A673 (cell line): Measurements from ENCODE around the gene LNP1.

Experiments
- EZH2 ChIP-seq: fragments of 200-600 bp; sonication (generic); IDR thresholded peaks from 2 replicates; pipeline ENCODE4 v1.6.1; 2017; ENCODE audit warnings: borderline replicate concordance, low read depth, mild to moderate bottlenecking, mixed read lengths, antibody characterized with exemption, low read length; ENCODE audit not compliant: poor library complexity, severe bottlenecking
- TF ChIP-seq, protein P1 (sequence below): fragments of 300-800, 200-600 bp; sonication (generic); conservative IDR thresholded peaks from 2 replicates; pipeline ENCODE4 v1.5.1; 2017; ENCODE audit warnings: low read depth, mild to moderate bottlenecking, antibody characterized with exemption, low read length, moderate library complexity, mixed read lengths

DNA sequence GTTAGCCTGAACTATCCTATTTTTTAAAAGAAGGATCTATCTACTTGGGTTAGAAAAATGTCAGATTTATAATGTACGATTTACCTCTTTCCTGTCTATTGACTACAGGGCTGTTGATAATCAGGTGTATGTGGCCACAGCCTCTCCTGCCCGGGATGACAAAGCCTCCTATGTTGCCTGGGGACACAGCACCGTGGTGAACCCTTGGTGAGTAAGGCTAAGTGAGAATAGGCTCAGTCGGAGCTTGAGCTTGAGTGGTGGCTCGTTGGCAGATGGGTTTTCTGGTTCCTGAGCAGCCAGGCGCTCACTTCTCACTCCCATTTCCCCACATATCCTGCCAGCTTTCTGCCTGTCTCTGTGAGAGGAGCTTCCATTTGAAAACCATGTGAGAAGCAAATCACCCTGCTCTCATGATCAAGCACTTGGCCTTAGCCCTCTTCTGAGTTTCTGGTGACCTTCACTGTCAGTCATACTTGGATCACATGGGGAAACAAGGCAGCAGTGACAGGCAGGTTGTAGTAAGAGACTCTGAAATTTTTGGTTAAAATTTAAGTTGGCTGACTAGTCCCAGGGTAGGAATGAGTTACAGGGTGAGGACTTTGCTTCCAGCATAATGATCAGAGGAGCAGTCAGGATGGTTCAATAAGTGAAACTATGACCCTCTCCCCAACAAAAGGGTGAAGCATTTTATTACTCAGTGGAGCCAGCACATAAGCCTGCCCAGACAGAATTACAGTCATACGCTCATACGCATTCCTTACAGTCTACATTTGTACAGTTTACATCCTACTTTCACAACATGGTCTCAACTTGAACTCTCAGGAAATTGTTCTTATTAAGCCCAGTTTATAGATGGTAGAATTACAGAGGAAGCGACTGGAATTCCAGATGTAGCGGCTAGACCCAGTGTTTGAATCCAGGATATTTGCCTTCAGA, 48.8 kb upstream of the LNP1 start:
- TF ChIP-seq, protein P1, sequence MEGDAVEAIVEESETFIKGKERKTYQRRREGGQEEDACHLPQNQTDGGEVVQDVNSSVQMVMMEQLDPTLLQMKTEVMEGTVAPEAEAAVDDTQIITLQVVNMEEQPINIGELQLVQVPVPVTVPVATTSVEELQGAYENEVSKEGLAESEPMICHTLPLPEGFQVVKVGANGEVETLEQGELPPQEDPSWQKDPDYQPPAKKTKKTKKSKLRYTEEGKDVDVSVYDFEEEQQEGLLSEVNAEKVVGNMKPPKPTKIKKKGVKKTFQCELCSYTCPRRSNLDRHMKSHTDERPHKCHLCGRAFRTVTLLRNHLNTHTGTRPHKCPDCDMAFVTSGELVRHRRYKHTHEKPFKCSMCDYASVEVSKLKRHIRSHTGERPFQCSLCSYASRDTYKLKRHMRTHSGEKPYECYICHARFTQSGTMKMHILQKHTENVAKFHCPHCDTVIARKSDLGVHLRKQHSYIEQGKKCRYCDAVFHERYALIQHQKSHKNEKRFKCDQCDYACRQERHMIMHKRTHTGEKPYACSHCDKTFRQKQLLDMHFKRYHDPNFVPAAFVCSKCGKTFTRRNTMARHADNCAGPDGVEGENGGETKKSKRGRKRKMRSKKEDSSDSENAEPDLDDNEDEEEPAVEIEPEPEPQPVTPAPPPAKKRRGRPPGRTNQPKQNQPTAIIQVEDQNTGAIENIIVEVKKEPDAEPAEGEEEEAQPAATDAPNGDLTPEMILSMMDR: no peak
- no peak for TF ChIP-seq EZH2
